Immature natural killer cell (primary cell): ENCODE results near the gene GLMN. TPM values are rescaled to one million over a fixed set of nuclear protein-coding genes. Genes with fewer than 3 reads are reported as not detected.
A peak's percentile ranks its signal among the peaks of the same experiment; 100 is the strongest.

Experiments used
- DNase-seq, 3 donors: peaks; one replicate each; pipeline ENCODE4 v3.0.0; 2022; ENCODE audit warnings: mixed read lengths in 1 of 3
- H3K27ac Mint-ChIP-seq, 6 donors: one replicate each; pipeline ENCODE4 v1.8.0; 2020; ENCODE audit warnings: mixed read lengths in 6 of 6, mild to moderate bottlenecking in 5 of 6, inconsistent platforms in 4 of 6, moderate library complexity in 3 of 6
- H3K27me3 Mint-ChIP-seq, 3 donors: one replicate each; pipeline ENCODE4 v1.8.0; 2020 to 2021; ENCODE audit warnings: low read depth in 3 of 3, mild to moderate bottlenecking in 3 of 3, mixed read lengths in 3 of 3, moderate library complexity in 3 of 3, inconsistent platforms in 1 of 3
- H3K36me3 Mint-ChIP-seq, 3 donors: one replicate each; pipeline ENCODE4 v1.8.0; 2020; ENCODE audit warnings: mixed read lengths in 3 of 3, inconsistent platforms in 2 of 3, mild to moderate bottlenecking in 2 of 3
- H3K4me1 Mint-ChIP-seq, 2 donors: one replicate each; pipeline ENCODE4 v1.8.0; 2020; ENCODE audit warnings: inconsistent platforms in 2 of 2, mild to moderate bottlenecking in 2 of 2, mixed read lengths in 2 of 2, moderate library complexity in 1 of 2
- H3K4me3 Mint-ChIP-seq, 5 donors: one replicate each; pipeline ENCODE4 v1.8.0; 2020; ENCODE audit warnings: mild to moderate bottlenecking in 5 of 5, mixed read lengths in 5 of 5, inconsistent platforms in 3 of 5, moderate library complexity in 3 of 5
- H3K9me3 Mint-ChIP-seq, 6 donors: one replicate each; pipeline ENCODE4 v1.8.0; 2020; ENCODE audit warnings: mild to moderate bottlenecking in 6 of 6, mixed read lengths in 6 of 6, inconsistent platforms in 4 of 6, moderate library complexity in 3 of 6
- polyA plus RNA-seq, 3 donors: library from polyadenylated mRNA; unstranded; fragments of 300-500 nt; fragmentation: Illumina TruSeq; gene quantifications; one replicate each; pipeline ENCODE4 v1.2.3, GENCODE V29; 2021

Gene GLMN, protein sequence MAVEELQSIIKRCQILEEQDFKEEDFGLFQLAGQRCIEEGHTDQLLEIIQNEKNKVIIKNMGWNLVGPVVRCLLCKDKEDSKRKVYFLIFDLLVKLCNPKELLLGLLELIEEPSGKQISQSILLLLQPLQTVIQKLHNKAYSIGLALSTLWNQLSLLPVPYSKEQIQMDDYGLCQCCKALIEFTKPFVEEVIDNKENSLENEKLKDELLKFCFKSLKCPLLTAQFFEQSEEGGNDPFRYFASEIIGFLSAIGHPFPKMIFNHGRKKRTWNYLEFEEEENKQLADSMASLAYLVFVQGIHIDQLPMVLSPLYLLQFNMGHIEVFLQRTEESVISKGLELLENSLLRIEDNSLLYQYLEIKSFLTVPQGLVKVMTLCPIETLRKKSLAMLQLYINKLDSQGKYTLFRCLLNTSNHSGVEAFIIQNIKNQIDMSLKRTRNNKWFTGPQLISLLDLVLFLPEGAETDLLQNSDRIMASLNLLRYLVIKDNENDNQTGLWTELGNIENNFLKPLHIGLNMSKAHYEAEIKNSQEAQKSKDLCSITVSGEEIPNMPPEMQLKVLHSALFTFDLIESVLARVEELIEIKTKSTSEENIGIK
- polyA plus RNA-seq: 10 to 100 TPM; 10.8 to 18.3 (median 15.3) TPM

DNA sequence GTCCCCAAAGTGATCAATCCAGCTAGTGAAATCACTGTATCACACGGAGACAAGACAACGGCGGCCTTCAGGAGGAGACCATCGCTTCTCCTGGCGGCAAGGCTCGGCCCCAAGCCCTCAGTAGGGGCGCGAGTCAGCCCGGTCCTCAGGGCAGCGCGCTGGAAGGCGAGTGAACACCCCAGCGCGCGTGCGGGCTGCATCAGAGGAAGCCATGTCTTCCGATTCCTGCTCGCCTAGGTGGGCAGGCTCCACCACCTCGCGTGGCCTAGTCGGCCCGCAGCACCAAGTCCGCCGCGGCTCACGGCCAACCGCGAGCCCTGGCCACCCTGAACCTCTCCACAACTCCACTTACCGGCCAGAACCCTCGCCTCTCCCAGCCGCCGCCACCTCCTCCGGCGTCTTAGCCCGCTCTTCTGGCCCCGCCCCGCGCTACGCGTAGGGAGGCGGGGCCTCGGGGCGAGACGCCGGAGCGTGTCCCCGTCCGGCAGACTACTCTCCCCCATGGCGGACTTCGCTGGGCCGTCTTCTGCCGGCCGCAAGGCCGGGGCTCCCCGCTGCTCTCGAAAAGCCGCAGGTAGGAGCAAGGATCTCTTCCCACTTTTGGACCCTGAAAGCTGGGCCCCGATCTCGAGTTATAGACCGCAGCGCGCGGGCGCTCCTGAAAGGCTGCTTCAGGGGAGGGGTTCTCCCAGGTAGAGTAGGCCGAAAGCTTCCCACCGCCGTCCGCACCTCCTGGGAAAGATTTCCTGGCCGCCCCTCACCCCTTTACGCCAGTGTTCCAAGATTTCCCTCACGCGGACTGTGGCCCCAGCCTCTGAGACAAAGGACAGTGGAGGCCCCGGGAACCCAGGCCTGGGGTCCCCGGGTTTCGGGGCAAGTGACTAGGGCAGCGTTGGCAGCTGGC, at the start of gene GLMN, which contains the start of gene RPAP2:
GLMN (minus strand) TSS at position 415 of the 904 bp plus-strand sequence. CDS start 988 bp downstream, outside the sequence.
RPAP2 (plus strand) TSS at position 487 of the 904 bp plus-strand sequence; CDS start at position 502, 15 bp downstream.
- H3K4me1 Mint-ChIP-seq: peaks cover 35 to 53% of the 10 kb centered on the region in 2 donors
- H3K27me3 Mint-ChIP-seq: peaks cover 0 to 3% (median 2%) of the 10 kb centered on the region in 3 donors
- peak; percentile 81 to 85 (median 83) for DNase-seq
- peak within 1 kb of the TSS; percentile 96 to 99 (median 98) for H3K27ac Mint-ChIP-seq
- peak within 1 kb of the TSS; percentile 88 to 99 (median 96) for H3K4me3 Mint-ChIP-seq
- H3K9me3 Mint-ChIP-seq: no peaks in the 10 kb centered on the region
- H3K36me3 Mint-ChIP-seq: peaks cover 10 to 16% (median 15%) of the 10 kb centered on the region in 3 donors

DNA sequence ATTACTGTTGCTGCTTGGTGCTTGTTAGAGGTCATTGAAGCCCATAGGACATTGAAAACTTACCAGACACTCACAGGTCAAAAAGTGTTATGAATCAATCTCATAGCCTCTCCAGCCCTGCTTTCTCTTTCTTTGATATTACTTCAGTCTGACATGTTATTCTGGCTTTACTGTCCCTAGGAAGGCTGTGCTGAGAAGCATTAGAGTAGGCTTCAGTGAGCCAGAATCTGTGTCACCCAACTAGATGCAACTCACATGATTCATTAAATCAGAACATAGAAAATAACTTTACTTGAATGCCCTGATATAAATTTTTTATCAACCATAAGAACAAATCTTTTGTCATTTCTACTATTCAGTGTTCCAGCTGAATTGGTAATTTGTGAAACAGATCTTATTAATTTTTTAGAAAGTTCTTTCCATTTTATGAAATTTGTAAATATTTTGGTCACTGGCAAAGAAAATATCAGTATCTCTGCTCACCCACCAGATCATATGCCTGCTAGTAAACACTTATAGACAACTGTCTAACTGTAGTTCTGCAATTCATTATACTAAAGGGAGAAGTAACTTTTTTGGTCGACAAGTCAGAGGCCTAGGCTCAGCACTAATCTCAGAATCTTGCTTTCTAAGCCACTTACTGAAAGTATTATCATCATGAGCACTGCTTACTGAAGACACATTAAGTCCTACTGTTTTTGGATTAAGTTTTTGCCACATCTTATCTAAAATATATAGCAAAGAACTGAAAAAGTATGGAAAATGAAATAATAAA, 48.3 kb upstream of the GLMN start:
- Mint-ChIP-seq H3K27ac (peak overlapping the region in 2 of 6 donors; percentile 35 to 56), H3K27me3 (peaks cover 0 to 2% (median 0%) of the 10 kb centered on the region in 3 donors), H3K4me3 (no peak overlapping the region), H3K4me1 (peaks cover 0 to 4% of the 10 kb centered on the region in 2 donors), H3K9me3 (no peaks in the 10 kb centered on the region), H3K36me3 (peaks cover 23 to 39% (median 29%) of the 10 kb centered on the region in 3 donors)
- DNase-seq: no peak

DNA sequence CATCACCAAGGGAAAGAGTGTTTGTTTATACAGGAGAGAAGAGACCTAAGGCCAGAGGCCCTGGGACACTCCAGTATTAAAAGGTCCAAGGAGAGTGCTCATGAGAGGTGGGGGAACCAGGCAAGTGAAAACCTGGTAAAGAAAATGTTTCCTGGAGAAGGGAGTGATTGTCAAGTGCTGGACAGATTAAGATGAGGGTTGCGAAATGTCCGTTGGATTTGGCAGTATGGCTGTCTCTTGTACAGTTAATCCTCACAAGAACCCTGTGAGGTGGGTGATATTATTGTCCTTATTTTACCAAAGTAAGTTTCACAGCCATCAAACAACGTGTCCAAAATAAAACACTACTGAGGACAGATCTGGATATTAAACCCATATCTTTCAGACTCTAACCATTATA, 44.3 kb upstream of the GLMN start:
- Mint-ChIP-seq H3K4me1 (no peaks in the 10 kb centered on the region), H3K36me3 (peaks cover 22 to 38% (median 23%) of the 10 kb centered on the region in 3 donors)

DNA sequence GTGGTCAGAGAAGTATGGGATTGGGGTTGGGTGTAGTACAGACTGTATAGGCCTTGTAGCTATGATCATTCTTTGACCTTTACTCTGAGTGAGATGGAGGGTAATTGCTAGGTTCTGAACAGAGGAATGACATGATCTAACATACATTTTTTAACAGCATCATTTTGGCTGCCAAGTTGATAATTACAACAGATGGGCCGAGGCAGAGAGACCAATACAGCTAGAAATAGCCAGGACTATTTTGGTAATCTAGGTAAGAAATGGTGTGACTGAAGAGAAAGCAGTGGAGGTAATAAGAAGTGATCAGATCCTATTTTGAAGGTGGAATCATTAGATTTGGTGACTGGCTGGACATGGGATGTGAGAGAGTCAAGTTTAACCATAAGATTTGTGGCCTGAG, 43.6 kb upstream of the GLMN start:
- Mint-ChIP-seq H3K27ac (peak overlapping the region in 4 of 6 donors; percentile 1 to 61 (median 18)), H3K36me3 (peaks cover 20 to 37% (median 22%) of the 10 kb centered on the region in 3 donors), H3K9me3 (no peaks in the 10 kb centered on the region), H3K4me3 (no peak overlapping the region), H3K27me3 (peaks cover 0 to 2% (median 0%) of the 10 kb centered on the region in 3 donors), H3K4me1 (no peaks in the 10 kb centered on the region)
- no peak for DNase-seq

More for the DNA sequence above, 44.3 kb upstream of the GLMN start:
- no peak for DNase-seq
- Mint-ChIP-seq H3K4me3 (no peak overlapping the region), H3K9me3 (no peaks in the 10 kb centered on the region), H3K27me3 (peaks cover 0 to 2% (median 0%) of the 10 kb centered on the region in 3 donors), H3K27ac (no peak overlapping the region)

DNA sequence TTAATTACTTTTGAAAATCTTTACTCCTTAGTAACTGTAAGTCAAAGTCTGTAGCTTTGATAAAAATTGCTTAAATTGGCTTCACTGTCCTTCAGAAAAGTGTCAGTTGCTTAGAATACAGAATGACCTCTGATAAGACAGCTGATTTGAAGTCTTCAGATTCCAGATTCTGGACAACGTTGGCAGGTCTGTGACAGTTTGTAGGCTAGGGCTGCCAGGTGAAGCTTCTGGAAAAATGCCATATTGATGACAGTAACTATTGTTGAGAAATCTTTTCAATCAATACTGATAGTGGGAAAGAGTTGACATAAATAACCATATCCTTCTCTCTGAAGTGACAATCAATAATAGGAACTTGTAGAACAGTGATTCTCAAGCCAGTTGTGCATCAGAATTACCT, 41.4 kb upstream of the GLMN start:
- no peak for DNase-seq
- H3K36me3 Mint-ChIP-seq: peaks cover 24 to 41% (median 28%) of the 10 kb centered on the region in 3 donors
- no peaks in the 10 kb centered on the region for H3K4me1 Mint-ChIP-seq
- H3K27ac Mint-ChIP-seq: no peak overlapping the region
- H3K4me3 Mint-ChIP-seq: no peak overlapping the region
- H3K27me3 Mint-ChIP-seq: no peaks in the 10 kb centered on the region
- no peaks in the 10 kb centered on the region for H3K9me3 Mint-ChIP-seq

- Mint-ChIP-seq H3K4me1 (peaks cover 8 to 19% of the 10 kb centered on the region in 2 donors), H3K9me3 (peaks cover 0 to 5% (median under 1%) of the 10 kb centered on the region in 6 donors), H3K36me3 (peaks cover 25 to 51% (median 48%) of the 10 kb centered on the region in 3 donors), H3K4me3 (no peak overlapping the region), H3K27me3 (no peaks in the 10 kb centered on the region), H3K27ac (no peak overlapping the region)
- no peak for DNase-seq
These were observed 34.9 kb upstream of the GLMN start for GRCh38 chr1:92333668-92334067.

DNA sequence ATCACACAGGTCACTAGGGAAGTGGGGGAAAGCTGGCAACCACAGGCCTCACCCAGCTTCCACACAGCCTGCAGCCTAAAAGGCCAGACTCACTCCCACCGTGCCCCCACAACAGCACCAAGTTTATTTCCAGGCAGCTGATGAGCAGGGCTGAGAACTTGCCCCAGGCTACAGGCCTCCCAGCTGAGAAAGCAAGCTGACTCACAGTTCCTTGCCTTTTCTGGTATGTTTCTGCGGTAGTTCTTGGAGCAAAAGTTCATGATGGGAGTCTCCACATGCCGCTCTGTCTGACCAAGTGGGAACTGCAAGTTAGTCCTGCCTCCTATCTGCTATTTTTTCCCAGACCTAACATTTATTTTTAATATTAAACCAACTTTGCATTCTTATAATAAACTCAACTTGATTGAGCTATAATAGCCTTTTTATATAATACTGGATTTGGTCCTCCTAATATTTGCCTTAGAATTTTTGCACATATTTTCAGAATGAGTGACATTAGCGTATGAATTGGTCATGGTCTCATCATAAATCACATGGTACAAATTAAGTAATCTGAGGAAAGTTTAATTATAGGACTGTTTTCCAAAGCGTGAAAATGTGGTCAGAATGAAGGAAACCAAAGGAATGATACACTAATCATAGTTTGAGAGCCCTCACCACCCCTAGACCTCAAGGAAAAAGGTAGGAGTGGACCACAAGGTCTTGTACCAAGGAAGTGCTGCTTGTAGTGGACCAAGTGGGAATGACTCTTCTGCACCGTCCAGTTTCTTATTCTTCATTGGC, 30.8 kb upstream of the GLMN start:
- Mint-ChIP-seq H3K27ac (no peak overlapping the region), H3K9me3 (peaks cover 8 to 17% (median 12%) of the 10 kb centered on the region in 6 donors), H3K4me3 (no peak overlapping the region), H3K27me3 (no peaks in the 10 kb centered on the region), H3K36me3 (peaks cover 41 to 82% (median 75%) of the 10 kb centered on the region in 3 donors), H3K4me1 (peaks cover 9 to 19% of the 10 kb centered on the region in 2 donors)
- DNase-seq: no peak

DNA sequence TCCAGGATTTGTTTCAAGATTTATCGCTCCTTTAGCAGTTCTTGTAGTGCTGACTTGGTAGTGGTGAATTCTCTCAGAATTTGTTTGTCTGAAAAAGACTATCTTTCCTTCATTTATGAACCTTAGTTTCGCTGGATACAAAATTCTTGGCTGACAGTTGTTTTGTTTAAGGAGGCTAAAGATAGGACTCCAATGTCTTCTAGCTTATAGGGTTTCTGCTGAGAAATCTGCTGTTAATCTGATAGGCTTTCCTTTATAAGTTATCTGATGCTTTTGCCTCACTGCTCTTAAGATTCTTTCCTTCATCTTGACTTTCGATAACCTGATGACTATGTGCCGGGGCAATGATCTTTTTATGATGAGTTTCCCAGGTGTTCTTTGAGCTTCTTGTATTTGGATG, 29.0 kb upstream of the GLMN start:
- Mint-ChIP-seq H3K27me3 (no peaks in the 10 kb centered on the region), H3K36me3 (peaks cover 39 to 80% (median 72%) of the 10 kb centered on the region in 3 donors), H3K9me3 (peaks cover 8 to 17% (median 12%) of the 10 kb centered on the region in 6 donors), H3K27ac (peak overlapping the region in 3 of 6 donors; percentile 2 to 50 (median 23)), H3K4me1 (peaks cover 12 to 30% of the 10 kb centered on the region in 2 donors), H3K4me3 (no peak overlapping the region)
- no peak for DNase-seq

DNA sequence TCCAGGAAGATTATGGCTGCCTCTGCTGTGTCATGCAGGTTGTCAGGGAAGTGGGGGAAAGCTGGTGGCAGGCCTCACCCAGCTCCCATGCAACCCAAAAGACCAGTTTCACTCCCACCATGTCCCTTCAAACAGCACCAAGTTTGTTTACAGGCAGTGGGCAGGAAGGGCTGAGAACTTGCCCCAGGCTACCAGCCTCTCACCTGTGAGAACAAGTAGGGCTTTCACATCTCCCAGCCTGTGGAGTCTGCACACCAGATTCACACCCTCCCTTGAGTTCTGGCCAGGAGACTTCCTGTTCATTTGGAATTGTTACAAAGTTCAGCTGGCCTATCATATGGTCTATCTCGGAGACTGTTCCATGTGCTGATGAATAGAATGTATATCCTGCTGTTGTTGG, 27.9 kb upstream of the GLMN start:
- peak overlapping the region in 1 of 6 donors; percentile 69 for H3K27ac Mint-ChIP-seq
- H3K36me3 Mint-ChIP-seq: peaks cover 39 to 76% (median 72%) of the 10 kb centered on the region in 3 donors
- peaks cover 9 to 24% of the 10 kb centered on the region in 2 donors for H3K4me1 Mint-ChIP-seq
- DNase-seq: no peak
- H3K9me3 Mint-ChIP-seq: peaks cover 8 to 17% (median 12%) of the 10 kb centered on the region in 6 donors
- no peak overlapping the region for H3K4me3 Mint-ChIP-seq
- H3K27me3 Mint-ChIP-seq: no peaks in the 10 kb centered on the region

DNA sequence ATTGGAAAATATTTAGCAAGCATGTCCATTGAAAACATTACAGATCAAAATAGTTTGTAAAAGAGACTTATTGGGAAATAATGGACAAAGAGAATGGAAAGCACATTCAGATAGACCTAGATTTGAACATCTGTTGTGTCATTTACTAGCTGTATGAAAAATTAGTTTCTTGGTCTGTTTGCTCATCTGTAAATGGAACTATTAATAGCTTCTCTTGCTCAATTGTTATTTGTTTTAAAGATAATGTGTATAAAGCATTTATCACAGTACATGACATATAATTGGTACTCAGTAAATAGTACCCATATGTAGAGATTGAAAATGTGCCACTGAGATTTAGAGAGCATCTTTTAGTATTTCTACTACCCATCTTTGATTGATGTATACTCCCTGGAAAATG, 26.0 kb upstream of the GLMN start:
- H3K27me3 Mint-ChIP-seq: no peaks in the 10 kb centered on the region
- H3K9me3 Mint-ChIP-seq: peaks cover 7 to 17% (median 12%) of the 10 kb centered on the region in 6 donors
- H3K27ac Mint-ChIP-seq: peak overlapping the region in 4 of 6 donors; percentile 6 to 90 (median 52)
- H3K4me3 Mint-ChIP-seq: peak overlapping the region in 1 of 5 donors; percentile 14
- H3K4me1 Mint-ChIP-seq: peaks cover 5 to 12% of the 10 kb centered on the region in 2 donors
- H3K36me3 Mint-ChIP-seq: peaks cover 45 to 74% (median 67%) of the 10 kb centered on the region in 3 donors
- DNase-seq: no peak

DNA sequence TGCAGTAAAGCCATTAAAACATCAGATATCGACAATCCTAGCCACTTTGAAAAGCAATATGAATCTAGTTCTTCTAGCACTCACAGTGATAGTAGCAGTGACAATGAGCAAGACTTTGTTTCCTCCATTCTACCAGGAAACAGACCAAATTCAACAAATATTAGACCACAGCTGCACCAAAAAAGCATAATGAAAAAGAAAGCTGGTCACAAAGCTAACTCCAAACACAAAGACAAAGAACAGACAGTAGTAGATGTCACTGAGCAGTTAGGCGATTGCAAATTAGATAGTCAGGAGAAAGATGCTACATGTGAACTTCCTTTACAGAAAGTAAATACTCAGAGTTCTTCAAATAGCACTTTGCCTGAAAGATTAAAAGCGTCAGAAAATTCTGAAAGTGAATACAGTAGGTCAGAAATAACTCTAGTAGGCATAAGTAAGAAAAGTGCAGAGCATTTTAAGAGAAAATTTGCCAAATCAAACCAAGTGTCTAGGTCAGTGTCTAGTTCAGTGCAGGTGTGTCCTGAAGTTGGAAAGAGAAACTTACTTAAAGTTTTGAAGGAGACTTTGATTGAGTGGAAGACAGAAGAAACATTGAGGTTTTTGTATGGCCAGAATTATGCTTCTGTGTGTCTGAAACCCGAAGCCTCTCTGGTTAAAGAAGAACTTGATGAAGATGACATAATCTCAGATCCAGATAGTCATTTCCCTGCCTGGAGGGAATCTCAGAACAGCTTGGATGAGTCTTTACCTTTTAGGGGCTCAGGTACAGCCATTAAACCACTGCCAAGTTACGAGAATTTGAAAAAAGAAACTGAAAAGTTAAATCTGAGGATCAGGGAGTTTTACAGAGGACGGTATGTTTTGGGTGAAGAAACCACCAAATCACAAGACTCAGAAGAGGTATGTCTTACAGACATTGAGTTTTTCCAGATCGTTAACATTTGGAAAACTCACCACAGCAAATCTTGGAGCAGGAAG, 25.0 kb upstream of the GLMN start:
- H3K9me3 Mint-ChIP-seq: peaks cover 7 to 17% (median 10%) of the 10 kb centered on the region in 6 donors
- peak overlapping the region in 1 of 5 donors; percentile 56 for H3K4me3 Mint-ChIP-seq
- H3K36me3 Mint-ChIP-seq: peaks cover 43 to 65% (median 61%) of the 10 kb centered on the region in 3 donors

More for the DNA sequence above, 25.0 kb upstream of the GLMN start:
- H3K27ac Mint-ChIP-seq: peak overlapping the region in 5 of 6 donors; percentile 19 to 91 (median 87)
- H3K4me1 Mint-ChIP-seq: peaks cover 14 to 18% of the 10 kb centered on the region in 2 donors
- no peak for DNase-seq
- no peaks in the 10 kb centered on the region for H3K27me3 Mint-ChIP-seq
